ENCODE results near the gene PTPN20.

PTPN20 gene

DNA sequence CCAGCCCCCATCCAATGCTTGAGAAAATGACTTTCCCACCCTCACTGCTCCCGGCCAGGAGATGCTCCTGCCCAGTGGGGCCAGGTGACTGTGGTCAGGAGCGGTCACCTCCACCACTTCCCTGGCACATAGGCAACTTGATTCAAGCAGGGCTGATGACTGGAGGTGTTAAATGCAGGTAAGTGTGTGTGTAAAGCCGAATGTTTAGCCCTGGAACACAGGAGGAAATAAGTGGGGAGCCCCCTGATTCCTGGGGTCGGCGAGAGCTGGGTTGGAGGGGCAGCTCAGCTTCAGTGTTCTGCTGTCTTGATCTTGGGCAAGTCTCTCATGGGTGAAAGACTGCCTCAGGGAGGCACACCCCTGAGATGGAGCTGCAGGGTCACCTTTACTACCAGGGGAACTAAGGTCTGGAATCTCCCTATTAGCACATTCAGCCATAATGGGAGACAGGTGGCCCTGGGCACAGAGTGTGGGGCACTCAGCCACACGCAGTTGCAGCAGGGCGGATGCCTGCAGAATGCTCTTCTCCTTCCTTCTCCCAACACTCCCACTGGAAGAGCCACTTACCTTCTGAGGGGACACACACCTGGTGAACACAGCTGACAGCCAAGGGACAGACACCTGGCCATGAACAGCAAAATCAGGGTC, 124.1 kb downstream of the PTPN20 start:
- DNase-seq (ENCODE audit: low read depth), result no peak

DNA sequence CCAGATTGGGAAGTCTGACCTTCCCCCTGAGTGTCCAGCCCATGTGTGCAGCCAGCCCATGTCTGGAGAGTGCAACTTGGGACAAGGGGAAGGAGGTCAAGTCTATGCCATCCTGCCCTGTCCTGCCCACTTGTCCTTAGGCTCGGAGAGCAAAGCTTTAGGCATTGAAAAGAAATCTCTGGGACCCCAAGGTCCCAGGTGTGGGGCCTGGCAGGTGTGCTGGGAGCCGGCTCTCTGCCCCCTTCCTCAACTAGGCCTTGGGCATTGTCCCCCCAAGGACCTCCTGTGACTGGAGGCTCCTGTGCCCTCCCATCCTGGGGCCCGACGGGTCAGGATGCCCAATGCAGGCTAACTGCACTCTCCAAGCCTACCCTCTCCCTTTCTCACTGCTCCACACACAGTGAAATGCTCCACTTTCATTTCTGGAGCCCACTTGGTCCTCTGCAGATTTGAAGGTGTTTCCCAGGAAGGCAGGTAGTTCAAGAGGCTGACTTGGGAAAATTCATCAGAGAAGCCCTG, 124.7 kb downstream of the PTPN20 start:
- DNase-seq (ENCODE audit: low read depth), result no peak

DNA sequence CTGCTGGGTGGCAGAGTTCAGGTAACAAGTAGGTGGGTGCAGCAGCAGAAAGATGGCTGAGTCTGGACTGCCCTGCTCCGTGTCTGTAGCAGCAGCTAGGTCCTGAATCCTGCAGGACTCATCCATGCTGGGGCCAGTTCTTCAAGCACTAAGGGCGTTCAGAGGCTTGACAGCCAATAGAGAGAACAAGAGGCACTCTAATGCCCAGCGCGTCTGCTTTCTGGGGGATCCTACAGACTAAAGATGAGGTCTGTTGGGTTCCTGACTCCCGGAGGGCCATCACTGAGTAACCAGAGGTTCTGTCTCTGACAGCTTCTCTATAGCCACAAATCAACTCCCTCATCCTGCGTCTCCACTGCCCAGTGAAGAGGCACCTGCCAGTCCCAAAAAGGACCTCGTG, 125.5 kb downstream of the PTPN20 start:
- DNase-seq (ENCODE audit: low read depth), result no peak

DNA sequence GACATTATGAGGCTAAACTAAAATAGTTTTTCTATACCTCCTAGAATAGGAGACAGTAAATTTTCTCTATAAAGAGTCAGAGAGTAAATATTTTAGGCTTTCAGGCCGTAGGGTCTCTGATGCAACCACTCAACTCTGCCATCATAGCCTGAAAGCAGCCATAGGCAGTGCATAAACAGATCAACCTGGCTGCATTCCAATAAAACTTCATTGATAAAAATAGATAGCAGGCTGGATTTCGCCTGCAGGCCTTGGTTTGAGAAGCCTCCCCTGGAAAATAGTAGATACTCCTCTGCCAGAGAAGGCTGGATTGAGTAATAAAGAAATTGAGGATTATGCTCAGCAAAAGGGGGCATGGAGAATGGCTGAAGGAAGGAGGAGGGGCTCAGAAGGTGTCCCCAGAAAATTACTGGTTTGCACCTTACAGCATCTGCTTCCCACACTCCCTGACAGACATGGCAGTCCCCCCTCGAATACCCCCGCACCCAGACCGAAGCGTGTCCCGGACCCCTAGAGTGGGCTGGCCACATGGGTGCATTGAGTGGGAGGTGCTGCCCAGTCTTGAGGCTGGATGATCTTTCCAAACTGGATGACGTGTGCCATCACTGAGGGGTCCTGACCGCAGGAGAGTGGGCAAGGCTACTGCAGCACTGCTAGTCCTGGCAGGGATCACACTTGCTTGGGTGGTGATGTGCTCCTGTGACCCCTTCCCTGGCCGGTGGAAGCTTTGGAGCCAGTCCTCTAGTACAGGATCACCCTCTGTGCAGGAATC, 126.6 kb downstream of the PTPN20 start:
- no peak for DNase-seq (ENCODE audit: low read depth)

DNA sequence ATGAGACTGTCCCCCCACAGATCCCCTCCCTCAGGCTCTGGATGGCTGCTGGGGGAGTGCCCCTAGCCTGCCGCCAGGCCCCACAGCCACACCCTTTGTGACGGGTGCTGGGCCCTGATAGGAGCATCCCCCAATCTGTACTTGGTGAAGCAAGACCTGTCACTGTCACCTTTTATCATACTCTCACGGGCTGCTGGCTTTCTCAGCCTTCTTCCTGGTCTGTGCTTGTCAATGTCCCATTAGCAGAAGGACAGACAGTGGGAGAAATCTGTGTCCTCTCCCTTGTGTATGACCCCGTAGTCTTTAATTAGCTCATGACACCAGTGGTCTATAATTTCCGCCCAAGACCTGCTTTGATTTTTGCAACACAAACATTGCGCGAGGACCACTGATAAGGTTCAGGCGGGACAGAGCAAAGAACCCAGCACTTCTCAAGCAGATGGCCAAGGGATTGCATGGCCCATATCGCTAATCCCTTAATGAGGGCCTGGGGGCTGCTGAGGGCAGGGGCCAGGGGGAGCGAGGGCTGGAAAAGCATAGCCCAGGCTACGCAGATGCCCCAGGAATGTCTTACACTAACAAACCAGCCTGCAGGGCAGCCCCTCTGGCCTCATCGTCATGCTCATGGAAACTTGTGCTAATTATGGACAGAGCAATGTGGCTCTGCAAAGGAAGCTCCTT, 127.8 kb downstream of the PTPN20 start:
- DNase-seq (ENCODE audit: low read depth), result no peak

DNA sequence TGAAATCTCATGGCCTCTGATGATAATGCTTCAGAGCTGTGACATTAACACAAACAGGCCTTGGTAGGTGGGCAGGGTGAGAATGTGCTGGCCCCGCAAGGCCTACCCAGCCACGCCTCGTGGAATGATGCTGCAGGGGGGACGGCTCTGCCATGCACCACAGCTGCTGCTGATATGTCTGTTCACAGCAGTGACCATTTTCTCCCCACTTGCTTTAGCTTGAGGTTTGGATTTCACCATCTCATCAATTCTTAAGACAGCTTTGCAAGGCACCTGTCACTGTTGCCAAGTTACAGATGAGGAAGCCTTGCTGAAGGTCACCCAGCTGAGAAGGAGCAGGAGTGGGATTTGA, 128.3 kb downstream of the PTPN20 start:
- DNase-seq (ENCODE audit: low read depth), result no peak

DNA sequence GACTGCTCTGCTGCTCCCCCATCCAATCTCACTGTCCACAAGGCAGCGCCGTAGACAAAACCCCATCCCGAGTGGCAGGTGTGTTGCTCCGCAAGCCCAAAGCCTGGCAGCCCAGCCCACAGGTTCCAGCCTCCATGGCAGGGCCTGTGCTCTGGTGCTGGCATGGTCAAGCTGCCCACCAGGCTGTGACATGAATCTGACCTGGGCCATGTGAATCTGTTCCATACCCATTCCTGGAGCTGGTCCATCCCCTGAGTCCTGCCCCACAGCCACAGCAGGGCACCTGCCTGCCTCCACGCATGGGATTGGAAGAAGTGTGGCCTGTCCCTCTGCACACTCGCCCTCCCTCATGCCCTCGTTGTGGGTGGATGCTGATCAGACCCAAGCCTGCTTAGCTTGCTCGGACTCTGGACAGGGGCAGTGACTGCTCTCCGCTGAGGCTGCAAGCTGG, 128.8 kb downstream of the PTPN20 start:
- DNase-seq (ENCODE audit: low read depth), result no peak

DNA sequence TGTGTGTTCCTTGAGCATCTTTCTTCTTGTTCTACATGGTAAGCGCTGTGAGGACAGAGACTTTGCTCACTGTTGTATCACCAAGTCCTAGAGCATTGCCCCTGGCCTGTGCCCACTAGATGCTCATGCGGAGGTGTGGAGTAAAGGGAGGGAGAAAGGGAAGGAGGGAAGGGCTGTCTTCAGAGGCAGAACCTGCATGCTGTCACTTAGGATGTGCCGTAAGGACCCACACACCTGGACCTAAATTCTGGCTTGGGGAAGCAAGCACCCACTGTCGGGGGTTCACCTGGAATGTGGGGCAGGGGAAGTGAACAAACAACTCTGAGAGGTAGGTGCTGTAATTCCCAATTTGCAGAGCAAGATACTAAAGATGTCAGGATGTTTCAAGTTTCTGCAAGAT, 129.5 kb downstream of the PTPN20 start:
- no peak for DNase-seq (ENCODE audit: low read depth)

DNA sequence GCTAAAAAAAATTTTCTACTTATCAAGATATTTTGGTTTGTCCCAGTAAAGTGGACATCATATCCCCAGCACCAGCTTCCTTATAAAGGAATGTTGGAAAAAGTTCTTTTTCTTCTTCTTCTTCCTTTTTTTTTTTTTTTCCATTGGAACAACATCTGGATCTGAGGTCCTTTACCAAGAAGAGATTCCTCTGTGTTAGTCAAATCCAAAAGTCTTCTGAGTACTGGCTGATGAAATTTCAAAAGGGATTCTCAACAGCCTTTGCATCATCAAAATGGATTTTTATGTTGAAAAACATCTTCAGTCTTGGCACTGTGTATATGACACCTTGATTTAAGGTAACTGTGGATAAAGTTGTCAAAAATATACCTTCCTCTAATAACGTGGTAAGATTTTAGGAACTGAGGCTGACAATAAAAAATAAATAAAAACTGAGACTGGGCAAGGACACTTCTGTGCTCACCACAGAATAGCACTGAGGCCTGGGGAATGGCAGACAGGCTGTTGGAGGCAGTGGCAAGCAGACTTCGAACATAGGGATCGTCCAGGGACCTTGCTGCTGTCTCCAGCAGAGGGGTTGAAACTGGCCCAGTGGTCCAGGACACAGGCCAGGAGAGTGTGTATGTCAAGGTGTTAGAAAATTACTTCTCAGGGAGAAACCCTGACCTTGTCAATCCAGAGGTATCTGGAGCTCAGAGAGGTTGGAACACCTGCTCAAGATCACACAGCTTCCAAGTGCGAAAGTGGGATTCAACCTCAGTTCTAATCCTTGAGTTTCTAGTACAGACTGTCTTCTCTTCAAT, 130.4 kb downstream of the PTPN20 start:
- DNase-seq (ENCODE audit: low read depth), result no peak

DNA sequence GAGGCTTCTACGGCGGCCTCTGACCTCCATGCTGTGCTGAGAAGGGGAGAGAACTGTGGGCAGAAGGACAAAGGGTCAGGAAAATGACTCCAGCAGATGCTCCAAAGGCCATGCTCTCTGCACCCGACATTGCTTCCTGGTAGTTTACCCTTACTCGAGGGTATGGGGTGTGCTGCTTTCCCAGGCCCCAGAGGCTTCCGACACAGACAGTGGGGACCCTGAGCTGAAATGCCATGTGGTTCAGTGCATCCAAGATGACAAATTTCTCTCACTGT, 130.9 kb downstream of the PTPN20 start:
- DNase-seq (ENCODE audit: low read depth), result no peak

DNA sequence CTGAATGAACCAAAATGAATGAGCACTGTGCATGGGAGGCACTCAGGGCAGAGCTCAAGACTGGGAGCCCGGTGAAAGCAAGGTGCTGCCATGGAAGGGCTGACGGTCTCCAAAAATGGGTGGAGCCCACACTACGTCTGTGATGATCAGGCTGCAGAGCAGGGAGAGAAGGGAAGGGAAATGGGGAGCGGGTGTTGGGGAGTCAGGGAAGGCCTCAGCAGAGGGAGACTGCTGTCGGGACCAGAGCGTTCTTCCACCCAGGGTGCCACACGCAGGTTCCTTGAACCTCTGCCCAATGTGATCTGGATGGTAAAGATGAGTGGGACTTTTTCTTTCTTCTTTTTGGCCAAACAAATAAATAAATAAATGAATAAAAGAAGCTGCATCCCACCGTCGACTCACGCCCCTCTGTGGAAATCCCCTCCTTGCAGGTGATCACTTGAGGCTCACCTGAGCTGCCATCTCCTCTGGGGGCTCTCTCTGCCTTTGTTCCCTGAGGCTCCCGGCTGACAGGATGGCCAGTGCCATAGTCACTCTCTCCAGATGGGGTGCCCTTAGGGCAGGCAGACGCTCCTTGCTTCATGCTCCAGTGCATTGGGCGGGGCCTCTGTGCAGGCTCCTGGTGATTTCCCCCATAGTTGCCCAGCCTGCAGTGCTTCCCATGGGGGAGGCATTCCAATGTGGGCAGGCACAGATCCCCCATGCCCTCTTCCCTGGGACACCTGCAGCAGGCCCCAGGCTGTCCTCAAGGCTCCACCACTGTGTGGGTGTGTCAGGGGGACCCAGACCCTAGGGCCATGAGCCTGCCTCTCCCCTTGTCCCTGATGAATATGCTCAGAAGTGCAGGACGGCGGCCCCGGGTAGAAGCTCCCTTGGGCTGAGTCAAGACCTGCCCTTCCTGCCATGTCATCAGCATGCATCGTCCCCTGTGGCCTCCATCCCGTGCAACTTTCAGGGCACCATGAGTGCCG, 131.8 kb downstream of the PTPN20 start:
- no peak for DNase-seq (ENCODE audit: low read depth)

DNA sequence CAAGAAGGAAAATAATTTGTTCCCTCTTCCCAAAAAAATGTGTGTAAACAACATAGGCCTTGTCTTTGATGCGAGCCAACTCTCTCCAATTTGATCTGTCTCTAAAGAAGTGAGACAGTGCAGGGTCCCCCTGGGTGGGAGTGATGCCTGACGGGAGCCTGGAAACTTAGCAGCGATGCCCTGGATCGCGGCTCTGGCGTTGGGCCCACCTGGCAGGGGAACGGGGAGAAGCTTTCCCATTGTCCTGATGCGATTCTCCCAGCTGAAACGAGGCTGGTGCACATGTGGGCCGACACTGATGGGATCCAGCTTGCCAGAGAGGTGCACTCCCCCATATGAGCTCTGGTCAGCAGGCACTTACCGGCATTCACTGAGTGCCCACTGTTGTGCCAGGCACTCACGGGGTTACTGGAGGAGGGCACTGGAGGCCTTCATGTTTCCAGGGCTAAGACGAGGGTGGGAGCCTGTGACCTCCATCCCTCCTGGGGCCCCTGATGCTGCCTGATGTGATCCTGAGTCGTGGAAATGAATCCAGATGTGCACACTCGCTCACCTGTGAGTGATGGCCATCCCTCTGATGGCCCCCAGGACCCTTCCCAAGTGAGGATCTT, 132.8 kb downstream of the PTPN20 start:
- no peak for DNase-seq (ENCODE audit: low read depth)

DNA sequence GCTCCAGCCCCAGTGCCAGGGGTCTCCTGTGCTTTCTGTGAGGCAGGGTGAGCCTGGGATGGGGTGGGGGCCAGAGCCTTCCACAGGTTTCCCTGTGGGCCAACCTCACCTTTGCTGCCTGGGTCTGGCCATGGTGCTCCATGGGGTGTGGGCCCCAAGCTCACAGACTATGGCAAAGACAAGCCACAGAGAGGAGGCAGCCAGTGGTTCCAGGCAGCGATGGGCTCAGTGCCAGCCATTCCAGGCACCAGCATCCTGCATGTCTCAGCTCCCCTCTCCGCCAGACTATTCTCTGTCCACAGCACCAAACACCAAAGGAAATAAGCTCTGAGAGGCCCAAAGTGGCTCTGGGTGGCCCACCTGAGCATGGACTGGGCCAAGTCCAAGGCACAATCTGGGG, 133.5 kb downstream of the PTPN20 start:
- no peak for DNase-seq (ENCODE audit: low read depth)

DNA sequence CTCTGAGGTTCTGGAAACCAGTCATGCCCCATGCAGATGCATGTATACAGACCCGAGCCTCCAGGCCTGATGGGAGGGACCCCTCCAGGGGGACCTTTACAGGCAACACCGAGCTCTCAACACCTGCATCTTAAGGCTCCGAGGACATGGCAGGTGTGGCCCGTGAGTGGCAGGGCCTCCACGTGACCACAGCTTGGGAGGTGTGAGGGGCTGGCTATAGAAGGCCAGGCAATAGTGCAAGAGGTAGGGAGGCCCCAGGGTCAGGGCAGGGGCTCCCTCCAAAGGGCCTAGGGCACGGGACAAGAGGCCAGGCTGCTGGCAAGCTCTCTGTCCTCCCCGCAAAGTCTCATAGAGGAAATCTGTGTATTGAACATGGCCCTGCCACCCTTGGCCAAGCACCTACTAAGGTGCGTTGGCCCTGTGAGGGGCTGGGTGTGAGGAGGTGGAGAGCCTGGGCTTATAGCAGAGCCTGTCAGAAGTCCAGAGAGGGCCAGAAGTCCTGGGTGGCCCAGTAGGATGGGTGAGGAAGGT, 134.2 kb downstream of the PTPN20 start:
- no peak for DNase-seq (ENCODE audit: low read depth)

DNA sequence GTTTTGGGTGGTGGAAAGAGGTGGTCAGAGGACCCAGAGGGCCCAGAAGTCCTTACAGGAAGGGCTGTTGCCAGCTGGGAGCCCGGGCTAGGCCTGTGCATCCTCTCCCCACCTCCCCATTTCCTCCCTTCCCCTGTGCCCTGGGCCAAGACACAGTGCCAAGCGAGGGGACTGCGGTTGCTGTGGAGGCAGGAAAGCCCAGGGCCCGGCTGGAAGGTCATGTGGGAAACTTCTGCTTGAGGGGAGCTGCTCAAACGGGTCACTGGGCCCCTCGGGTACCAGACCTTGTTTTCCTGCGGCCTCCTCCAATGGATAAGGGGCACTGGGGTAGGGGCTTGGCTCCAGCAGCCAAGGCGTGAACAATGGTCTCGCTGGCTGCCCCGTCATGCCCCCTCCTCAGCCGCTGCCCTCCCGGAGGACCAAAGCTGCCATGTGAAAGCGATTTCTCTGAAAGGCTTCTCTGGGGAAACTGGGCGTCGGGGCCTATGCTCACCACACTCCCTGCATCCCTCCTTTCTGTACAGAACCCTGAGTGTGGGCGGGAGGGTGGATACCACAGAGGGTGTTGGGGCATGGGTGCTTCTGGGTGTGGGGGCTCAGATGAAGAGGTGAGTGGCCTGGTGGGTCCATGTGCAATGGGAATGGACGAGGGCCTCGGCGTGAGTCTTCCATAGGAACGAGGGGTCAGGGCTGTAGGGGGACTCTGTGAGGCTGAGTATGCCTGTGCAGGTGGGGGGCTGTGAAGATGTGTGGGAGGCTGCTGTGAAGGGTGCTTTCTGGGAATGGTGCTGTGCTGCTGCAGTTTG, 135.3 kb downstream of the PTPN20 start:
- DNase-seq (ENCODE audit: low read depth), result no peak

DNA sequence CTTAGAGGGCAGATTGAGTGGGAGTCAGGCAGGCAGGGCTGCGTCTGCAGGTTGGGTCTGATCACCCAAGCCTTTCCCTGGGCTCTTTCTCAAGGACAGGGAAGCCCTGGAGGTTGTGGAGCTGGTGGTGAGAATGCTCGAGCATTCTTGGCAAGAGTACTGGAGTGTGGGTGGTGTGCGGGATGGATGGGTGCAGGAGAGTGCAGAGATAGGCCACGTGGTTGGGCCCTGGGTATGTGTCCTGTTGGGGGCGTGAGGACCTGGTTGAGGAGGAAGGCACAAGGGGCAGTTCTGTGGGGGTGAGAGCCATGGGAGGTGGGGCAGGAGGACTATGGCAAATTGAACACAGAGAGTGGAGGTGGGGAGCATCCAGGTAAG, 135.9 kb downstream of the PTPN20 start:
- DNase-seq (ENCODE audit: low read depth), result no peak

DNA sequence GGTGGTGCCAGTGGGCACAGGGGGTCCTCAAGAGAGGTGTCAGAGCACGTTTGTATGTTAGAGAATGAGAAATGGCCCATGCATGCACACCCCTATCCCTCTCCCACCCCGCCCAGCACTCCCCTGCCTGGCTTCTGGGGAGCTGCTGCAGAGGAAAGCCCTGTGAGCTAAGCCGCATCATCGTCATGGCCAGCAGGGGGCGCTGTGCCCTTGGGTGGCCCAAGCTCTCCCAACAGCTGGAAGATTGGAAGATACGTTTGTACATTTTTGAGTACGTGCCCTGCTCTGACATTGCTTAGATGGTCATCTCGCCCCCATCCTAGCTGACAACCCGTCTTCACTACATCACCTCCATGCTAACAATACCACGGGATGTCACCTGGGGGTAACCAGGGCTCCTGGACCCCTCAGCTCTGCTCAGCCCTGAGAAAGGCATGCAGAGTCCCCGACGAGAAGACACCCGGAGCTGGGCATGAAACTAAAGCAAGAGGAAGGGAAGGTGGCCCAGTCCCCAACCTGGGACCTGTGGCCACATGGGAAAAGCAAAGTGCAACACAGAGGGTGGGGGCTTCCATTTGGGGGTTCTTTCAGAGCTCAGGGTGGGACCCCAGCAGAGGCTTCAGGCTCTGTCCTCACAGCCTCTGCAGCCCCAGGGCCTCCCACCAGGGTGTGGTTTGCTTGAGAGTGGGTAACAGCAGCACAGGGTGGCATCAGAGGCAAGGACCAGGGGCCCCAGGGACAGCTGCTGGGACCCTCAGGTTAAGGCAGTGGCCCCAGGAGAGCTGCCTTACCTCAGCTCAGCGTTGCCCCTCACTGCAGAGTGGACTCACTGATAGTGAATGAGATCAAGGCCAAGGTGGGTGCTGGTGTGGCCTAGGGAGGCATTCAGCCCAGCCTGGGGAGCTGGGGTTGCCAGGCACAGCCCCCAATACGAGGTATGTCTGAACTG, 136.6 kb downstream of the PTPN20 start:
- DNase-seq (ENCODE audit: low read depth), result peak; percentile 48

DNA sequence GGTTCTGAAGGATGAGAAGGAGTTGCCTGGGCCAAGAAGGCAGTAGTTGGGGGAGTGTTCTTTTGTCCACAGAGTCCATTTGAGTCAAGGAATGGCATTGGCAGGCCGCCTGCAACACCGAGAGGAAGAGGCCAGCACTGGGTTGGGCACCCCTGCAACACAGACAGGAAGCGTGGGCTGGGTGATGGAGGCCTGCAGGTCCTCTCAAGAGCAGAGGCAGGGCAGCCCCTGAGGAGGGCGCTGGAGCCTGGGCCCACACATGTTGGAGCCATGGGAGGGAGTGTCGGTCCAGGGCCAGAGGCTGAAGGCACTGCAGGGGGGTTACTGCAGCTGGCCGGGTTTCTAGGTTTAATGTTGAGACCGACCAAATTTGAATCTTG, 137.3 kb downstream of the PTPN20 start:
- no peak for DNase-seq (ENCODE audit: low read depth)

All from stimulated activated CD8-positive, alpha-beta memory T cell treated with anti-CD3 and anti-CD28 coated beads, Interleukin-12 subunit alpha, Interleukin-12 subunit beta, amount 100 ng/mL, for 4 hours (primary cell).